ENCODE data around the gene PTPN23.

The PTPN23 gene

GRCh38 chr3:47405820-47406761, 25.3 kb downstream of the PTPN23 start:
- no peak for DNase-seq

- DNase-seq = no peak
Observed at GRCh38 chr3:47406762-47407149, 25.9 kb downstream of the PTPN23 start.

- DNase-seq = no peak
Observed at GRCh38 chr3:47407237-47407636, 26.4 kb downstream of the PTPN23 start.

GRCh38 chr3:47407896-47408838, 27.3 kb downstream of the PTPN23 start:
- no peak for DNase-seq

GRCh38 chr3:47408839-47409229, 28.0 kb downstream of the PTPN23 start:
- DNase-seq = no peak

- no peak for DNase-seq
Observed at GRCh38 chr3:47409284-47409683, 28.5 kb downstream of the PTPN23 start.

GRCh38 chr3:47409688-47410416, 29.0 kb downstream of the PTPN23 start:
- no peak for DNase-seq

GRCh38 chr3:47410417-47410720, 29.5 kb downstream of the PTPN23 start:
- DNase-seq = no peak

GRCh38 chr3:47410801-47411646, 30.2 kb downstream of the PTPN23 start:
- DNase-seq = no peak

- DNase-seq = no peak
Observed at GRCh38 chr3:47411696-47412452, 31.1 kb downstream of the PTPN23 start.

- no peak for DNase-seq
Observed at GRCh38 chr3:47412453-47412756, 31.6 kb downstream of the PTPN23 start.

GRCh38 chr3:47412842-47413520, 32.2 kb downstream of the PTPN23 start:
- no peak for DNase-seq

GRCh38 chr3:47413751-47414150, 32.9 kb downstream of the PTPN23 start:
- DNase-seq = no peak

- no peak for DNase-seq
Observed at GRCh38 chr3:47414161-47414564, 33.3 kb downstream of the PTPN23 start.

GRCh38 chr3:47414666-47415587, 34.1 kb downstream of the PTPN23 start:
- DNase-seq = no peak

- DNase-seq = no peak
Observed at GRCh38 chr3:47416041-47416440, 35.2 kb downstream of the PTPN23 start.

- DNase-seq = no peak
Observed at GRCh38 chr3:47418167-47419082, 37.6 kb downstream of the PTPN23 start.
